Esophagus muscularis mucosa (tissue), 4 donors: ENCODE measurements around the gene STK10.

ENCODE experiments used
- EP300 ChIP-seq: sonication (generic); formaldehyde crosslinking; IDR thresholded peaks from one replicate; pipeline ENCODE4 v1.6.1; 2017; ENCODE audit warnings: antibody characterized with exemption
- POLR2A ChIP-seq: fragments of 450-650 bp; IDR thresholded peaks from one replicate; pipeline ENCODE4 v1.6.1; 2017; ENCODE audit warnings: antibody characterized with exemption, moderate library complexity, mild to moderate bottlenecking, low read depth
- POLR2AphosphoS5 ChIP-seq, 2 donors: sonication (generic); formaldehyde crosslinking; IDR thresholded peaks; one replicate each; pipeline ENCODE4 v1.6.1; 2017; ENCODE audit warnings: antibody characterized with exemption in 2 of 2
- TF ChIP-seq, protein P1 (sequence below), 3 experiments: fragments of 200-600 bp in 2 of 3; fragments of 450-650 bp in 1 of 3; sonication (generic) in 2 of 3; IDR thresholded peaks; one replicate each; pipeline ENCODE4 v1.5.1; 2017 to 2019; ENCODE audit warnings: antibody characterized with exemption in 3 of 3, mild to moderate bottlenecking in 2 of 3, moderate library complexity in 1 of 3

DNA sequence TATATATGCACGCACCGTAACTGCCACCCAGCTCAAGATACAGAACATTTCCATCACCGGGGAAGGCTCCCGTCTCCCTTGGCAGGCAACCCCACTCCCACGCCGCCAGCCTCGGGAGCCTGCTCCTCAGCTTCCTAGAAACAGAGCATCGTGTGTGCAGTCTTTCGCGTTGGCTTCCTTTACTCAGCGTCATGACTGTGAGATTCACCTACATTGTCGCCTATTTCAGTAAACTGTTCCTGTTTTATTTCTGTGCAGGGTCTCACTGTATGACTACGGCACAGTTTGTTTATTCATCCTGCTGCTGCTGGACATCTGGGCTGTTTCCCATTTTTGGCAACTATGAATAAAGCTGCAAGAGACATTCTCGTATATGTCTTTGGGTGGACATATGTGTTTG, 90.7 kb downstream of the STK10 start:
- TF ChIP-seq, protein P1, sequence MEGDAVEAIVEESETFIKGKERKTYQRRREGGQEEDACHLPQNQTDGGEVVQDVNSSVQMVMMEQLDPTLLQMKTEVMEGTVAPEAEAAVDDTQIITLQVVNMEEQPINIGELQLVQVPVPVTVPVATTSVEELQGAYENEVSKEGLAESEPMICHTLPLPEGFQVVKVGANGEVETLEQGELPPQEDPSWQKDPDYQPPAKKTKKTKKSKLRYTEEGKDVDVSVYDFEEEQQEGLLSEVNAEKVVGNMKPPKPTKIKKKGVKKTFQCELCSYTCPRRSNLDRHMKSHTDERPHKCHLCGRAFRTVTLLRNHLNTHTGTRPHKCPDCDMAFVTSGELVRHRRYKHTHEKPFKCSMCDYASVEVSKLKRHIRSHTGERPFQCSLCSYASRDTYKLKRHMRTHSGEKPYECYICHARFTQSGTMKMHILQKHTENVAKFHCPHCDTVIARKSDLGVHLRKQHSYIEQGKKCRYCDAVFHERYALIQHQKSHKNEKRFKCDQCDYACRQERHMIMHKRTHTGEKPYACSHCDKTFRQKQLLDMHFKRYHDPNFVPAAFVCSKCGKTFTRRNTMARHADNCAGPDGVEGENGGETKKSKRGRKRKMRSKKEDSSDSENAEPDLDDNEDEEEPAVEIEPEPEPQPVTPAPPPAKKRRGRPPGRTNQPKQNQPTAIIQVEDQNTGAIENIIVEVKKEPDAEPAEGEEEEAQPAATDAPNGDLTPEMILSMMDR (IDR thresholded peaks at IDR 0.05), result no peak
- TF ChIP-seq EP300 (no peak), POLR2A (no peak), POLR2AphosphoS5 (IDR thresholded peaks at IDR 0.05) (no peak)
